WTC11 (cell line): Measurements from ENCODE around the gene SPACA9. TPM values are rescaled to one million over a fixed set of nuclear protein-coding genes. Genes with fewer than 3 reads are reported as not detected.

Experiments
- ATAC-seq: fragments of 200-7000 bp; cut with Tn5 transposase; 2 replicates; pipeline ENCODE4 v1.10.0; 2021; ENCODE audit warnings: mild to moderate bottlenecking, moderate library complexity
- CTCF ChIA-PET: fragments of 300-600 bp; sonication (Branson Sonifier 250); formaldehyde crosslinking; loops from one replicate; lab custom pipeline; 2021; ENCODE audit warnings: antibody characterized with exemption; lab: Charles Lee
- POLR2A ChIA-PET: fragments of 350-600 bp; sonication (Branson Sonifier 250); formaldehyde crosslinking; loops from one replicate; lab custom pipeline; 2021; ENCODE audit warnings: antibody characterized with exemption; lab: Charles Lee
- DNase-seq: peaks from one replicate; pipeline ENCODE4 v3.0.0; 2021; ENCODE audit warnings: low spot score
- H3K27ac Mint-ChIP-seq: 2 replicates; pipeline ENCODE4 v1.8.0; 2021; ENCODE audit warnings: mixed read lengths
- H3K27me3 Mint-ChIP-seq: 2 replicates; pipeline ENCODE4 v1.8.0; 2021; ENCODE audit warnings: low read depth, mild to moderate bottlenecking, moderate library complexity, mixed read lengths
- H3K36me3 Mint-ChIP-seq: 2 replicates; pipeline ENCODE4 v1.8.0; 2021; ENCODE audit warnings: mixed read lengths
- H3K4me1 Mint-ChIP-seq: 2 replicates; pipeline ENCODE4 v1.8.0; 2022; ENCODE audit warnings: mixed read lengths
- H3K4me3 Mint-ChIP-seq: 2 replicates; pipeline ENCODE4 v1.8.0; 2021; ENCODE audit warnings: mild to moderate bottlenecking, moderate library complexity, mixed read lengths
- H3K9me3 Mint-ChIP-seq: 2 replicates; pipeline ENCODE4 v1.8.0; 2021; ENCODE audit warnings: mixed read lengths
- CREB1 ChIP-seq: sonication (generic); formaldehyde crosslinking; IDR thresholded peaks from 2 replicates; pipeline ENCODE4 v1.8.0; 2023; ENCODE audit warnings: mild to moderate bottlenecking, missing genetic modification reagents
- ETV6 ChIP-seq: sonication (generic); formaldehyde crosslinking; IDR thresholded peaks from 2 replicates; pipeline ENCODE4 v1.8.1; 2022; ENCODE audit warnings: mild to moderate bottlenecking, missing genetic modification reagents
- FOXJ3 ChIP-seq: sonication (generic); formaldehyde crosslinking; IDR thresholded peaks from 2 replicates; pipeline ENCODE4 v1.9.0; 2021; ENCODE audit warnings: missing genetic modification reagents, mild to moderate bottlenecking, borderline replicate concordance
- FOXK1 ChIP-seq: sonication (generic); formaldehyde crosslinking; IDR thresholded peaks from 2 replicates; pipeline ENCODE4 v1.8.0; 2022; ENCODE audit warnings: mild to moderate bottlenecking, moderate library complexity, missing genetic modification reagents
- JAZF1 ChIP-seq: fragments of 250-450 bp; sonication (Bioruptor Pico); IDR thresholded peaks from 2 replicates; pipeline ENCODE4 v1.9.0; 2021; ENCODE audit warnings: moderate library complexity, mild to moderate bottlenecking, inconsistent platforms
- JUN ChIP-seq: sonication (generic); formaldehyde crosslinking; IDR thresholded peaks from 2 replicates; pipeline ENCODE4 v1.8.0; 2023; ENCODE audit warnings: mild to moderate bottlenecking, missing genetic modification reagents
- NFATC4 ChIP-seq: fragments of 250-450 bp; sonication (Bioruptor Pico); IDR thresholded peaks from 2 replicates; pipeline ENCODE4 v1.9.0; 2021; ENCODE audit warnings: mild to moderate bottlenecking
- NFE2L1 ChIP-seq: sonication (generic); formaldehyde crosslinking; IDR thresholded peaks from 2 replicates; pipeline ENCODE4 v1.8.1; 2023; ENCODE audit warnings: missing genetic modification reagents
- RELA ChIP-seq: sonication (generic); formaldehyde crosslinking; IDR thresholded peaks from 2 replicates; pipeline ENCODE4 v1.8.1; 2022; ENCODE audit warnings: missing genetic modification reagents, mild to moderate bottlenecking, borderline replicate concordance
- TEAD1 ChIP-seq: sonication (generic); formaldehyde crosslinking; IDR thresholded peaks from 2 replicates; pipeline ENCODE4 v1.8.0; 2022; ENCODE audit warnings: mild to moderate bottlenecking, missing genetic modification reagents
- ZBTB21 ChIP-seq: sonication (generic); formaldehyde crosslinking; IDR thresholded peaks from 2 replicates; pipeline ENCODE4 v1.8.1; 2023; ENCODE audit warnings: mild to moderate bottlenecking, missing genetic modification reagents, borderline replicate concordance
- ZNF232 ChIP-seq: sonication (generic); formaldehyde crosslinking; IDR thresholded peaks from 2 replicates; pipeline ENCODE4 v1.8.0; 2022; ENCODE audit warnings: mild to moderate bottlenecking, missing genetic modification reagents
- ZNF317 ChIP-seq: sonication (generic); formaldehyde crosslinking; IDR thresholded peaks from 2 replicates; pipeline ENCODE4 v1.8.1; 2023; ENCODE audit warnings: low read depth, mild to moderate bottlenecking, moderate library complexity, missing genetic modification reagents, borderline replicate concordance
- ZNF396 ChIP-seq: fragments of 250-450 bp; sonication (Bioruptor Pico); IDR thresholded peaks from 2 replicates; pipeline ENCODE4 v1.8.0; 2021; ENCODE audit warnings: mild to moderate bottlenecking, moderate library complexity, borderline replicate concordance
- total RNA-seq: library from RNA; stranded (reverse); gene quantifications from 3 replicates; pipeline ENCODE4 v1.2.3, GENCODE V29; 2021
- TF ChIP-seq, protein P1 (sequence below): fragments of 250-450 bp; sonication (Bioruptor Pico); conservative IDR thresholded peaks from 2 replicates; pipeline ENCODE4 v1.9.0; 2021; ENCODE audit warnings: mild to moderate bottlenecking
- TF ChIP-seq, protein P2 (sequence below): sonication (generic); formaldehyde crosslinking; IDR thresholded peaks from 2 replicates; pipeline ENCODE4 v1.8.1; 2023; ENCODE audit warnings: mild to moderate bottlenecking, missing genetic modification reagents, borderline replicate concordance
- TF ChIP-seq, protein P3 (sequence below): fragments of 250-450 bp; sonication (Bioruptor Pico); IDR thresholded peaks from 2 replicates; pipeline ENCODE4 v1.9.0; 2021; ENCODE audit warnings: mild to moderate bottlenecking, borderline replicate concordance
- TF ChIP-seq, protein P4 (sequence below): sonication (generic); formaldehyde crosslinking; IDR thresholded peaks from 2 replicates; pipeline ENCODE4 v1.8.0; 2022; ENCODE audit warnings: mild to moderate bottlenecking, missing genetic modification reagents
- TF ChIP-seq, protein P5 (sequence below): sonication (generic); formaldehyde crosslinking; IDR thresholded peaks from 2 replicates; pipeline ENCODE4 v1.8.1; 2022; ENCODE audit warnings: missing genetic modification reagents, borderline replicate concordance
- TF ChIP-seq, protein P6 (sequence below): sonication (generic); formaldehyde crosslinking; IDR thresholded peaks from 2 replicates; pipeline ENCODE4 v1.8.1; 2022; ENCODE audit warnings: mild to moderate bottlenecking, moderate library complexity, missing genetic modification reagents

The SPACA9 gene
- total RNA-seq, 1 experiment from 2014 or later = 0.48 TPM

DNA sequence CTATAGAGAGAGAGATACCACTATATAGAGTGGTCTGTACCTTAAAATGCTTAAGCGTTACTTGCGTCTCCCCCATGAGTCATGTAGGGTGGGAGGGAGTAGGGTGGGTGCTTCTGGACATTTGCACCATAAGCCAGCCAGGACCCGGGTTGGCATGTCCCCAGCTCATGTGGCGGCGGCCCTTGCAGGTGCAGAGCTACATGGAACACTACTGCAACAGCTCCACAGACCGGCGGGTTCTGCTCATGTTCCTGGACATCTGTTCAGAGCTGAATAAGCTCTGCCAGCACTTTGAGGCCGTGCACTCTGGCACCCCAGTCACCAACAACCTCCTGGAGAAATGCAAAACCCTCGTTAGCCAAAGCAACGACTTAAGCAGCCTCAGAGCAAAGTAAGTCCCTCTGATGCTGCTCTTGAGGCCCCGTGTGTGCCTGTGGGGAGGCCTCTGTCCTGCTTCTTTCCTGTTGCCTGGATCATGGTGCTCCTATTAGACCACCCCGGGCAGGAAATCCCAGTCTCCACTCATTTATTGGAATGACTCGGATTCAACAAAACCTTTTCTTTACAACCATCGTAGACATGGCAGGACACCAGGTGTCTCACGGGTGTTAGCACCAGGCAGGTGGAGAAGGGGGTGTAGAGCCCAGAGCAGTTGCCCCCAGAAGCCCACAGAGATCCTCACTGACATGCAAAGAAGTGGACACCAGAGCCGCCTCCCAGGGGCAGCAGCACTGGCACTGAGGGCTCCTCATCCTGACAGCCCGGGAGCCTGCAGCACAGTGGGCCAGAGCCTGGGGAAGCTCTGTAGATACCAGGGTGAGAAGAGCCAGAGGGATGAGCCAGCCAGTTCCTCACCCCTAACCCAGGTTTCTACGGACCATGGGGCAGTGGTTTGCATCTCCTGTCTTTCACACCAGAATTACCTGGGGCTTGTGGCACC, 8.8 kb downstream of the SPACA9 start (continued):
- TF ChIP-seq, protein P1, sequence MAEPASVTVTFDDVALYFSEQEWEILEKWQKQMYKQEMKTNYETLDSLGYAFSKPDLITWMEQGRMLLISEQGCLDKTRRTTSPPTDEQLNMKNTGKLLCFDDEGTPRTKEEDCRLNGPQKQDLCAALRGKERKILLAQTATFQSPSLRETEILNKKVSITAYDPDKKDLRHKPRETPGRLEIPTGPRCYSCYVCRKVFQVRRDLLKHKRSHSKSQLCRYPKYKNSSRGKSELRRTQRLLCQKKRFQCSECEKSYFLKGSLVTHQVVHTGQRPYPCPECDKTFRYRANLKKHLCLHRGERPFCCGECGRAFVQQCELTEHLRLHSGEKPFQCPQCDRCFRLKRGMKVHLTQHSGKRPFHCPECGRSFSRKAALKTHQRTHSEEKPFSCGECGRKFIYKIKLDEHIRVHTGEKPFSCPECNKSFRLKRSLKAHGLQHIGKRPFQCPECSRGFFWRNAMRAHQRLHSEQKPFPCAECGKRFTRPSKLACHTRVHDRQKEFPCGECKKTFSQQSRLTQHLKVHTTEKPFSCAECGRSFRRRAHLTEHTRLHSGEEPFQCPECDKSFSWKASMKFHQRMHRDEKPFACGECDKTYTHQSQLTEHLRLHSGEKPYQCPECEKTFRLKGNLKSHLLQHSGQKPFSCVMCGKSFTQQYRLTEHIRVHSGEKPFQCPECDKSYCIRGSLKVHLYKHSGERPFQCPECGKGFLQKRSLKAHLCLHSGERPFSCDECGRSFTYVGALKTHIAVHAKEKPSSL (CRISPR knock-in tag) = no peak
- no peak for TF ChIP-seq CREB1 (CRISPR knock-in tag)
- TF ChIP-seq NFE2L1 = no peak
- TF ChIP-seq FOXK1 (CRISPR knock-in tag) = no peak

DNA sequence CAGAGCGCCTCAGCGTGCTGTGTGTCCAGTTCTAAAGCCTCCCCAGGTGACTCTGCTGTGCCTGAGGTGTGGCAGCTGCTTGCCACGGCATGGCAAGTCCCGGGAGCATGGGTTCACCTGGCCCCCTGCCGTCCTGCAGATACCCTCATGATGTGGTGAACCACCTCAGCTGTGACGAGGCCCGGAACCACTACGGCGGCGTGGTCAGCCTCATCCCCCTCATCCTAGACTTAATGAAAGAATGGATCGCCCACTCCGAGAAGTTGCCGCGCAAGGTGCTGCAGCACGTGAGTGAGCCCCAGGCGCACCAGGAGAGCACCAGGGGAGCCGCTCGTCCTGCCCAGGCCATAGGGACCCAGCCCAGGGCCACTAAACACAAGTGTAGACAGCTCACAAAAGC, 9.5 kb downstream of the SPACA9 start:
- Mint-ChIP-seq H3K4me3 (no peak overlapping the region), H3K27me3 (no peaks in the 10 kb centered on the region), H3K36me3 (no peaks in the 10 kb centered on the region), H3K4me1 (no peaks in the 10 kb centered on the region; the same call in 1 of the 2 replicates), H3K27ac (no peak overlapping the region), H3K9me3 (no peaks in the 10 kb centered on the region)
- no peak for DNase-seq
- POLR2A ChIA-PET = no interaction called here
- CTCF ChIA-PET = no interaction called here
- no peak for ATAC-seq
- TF ChIP-seq, protein P2, sequence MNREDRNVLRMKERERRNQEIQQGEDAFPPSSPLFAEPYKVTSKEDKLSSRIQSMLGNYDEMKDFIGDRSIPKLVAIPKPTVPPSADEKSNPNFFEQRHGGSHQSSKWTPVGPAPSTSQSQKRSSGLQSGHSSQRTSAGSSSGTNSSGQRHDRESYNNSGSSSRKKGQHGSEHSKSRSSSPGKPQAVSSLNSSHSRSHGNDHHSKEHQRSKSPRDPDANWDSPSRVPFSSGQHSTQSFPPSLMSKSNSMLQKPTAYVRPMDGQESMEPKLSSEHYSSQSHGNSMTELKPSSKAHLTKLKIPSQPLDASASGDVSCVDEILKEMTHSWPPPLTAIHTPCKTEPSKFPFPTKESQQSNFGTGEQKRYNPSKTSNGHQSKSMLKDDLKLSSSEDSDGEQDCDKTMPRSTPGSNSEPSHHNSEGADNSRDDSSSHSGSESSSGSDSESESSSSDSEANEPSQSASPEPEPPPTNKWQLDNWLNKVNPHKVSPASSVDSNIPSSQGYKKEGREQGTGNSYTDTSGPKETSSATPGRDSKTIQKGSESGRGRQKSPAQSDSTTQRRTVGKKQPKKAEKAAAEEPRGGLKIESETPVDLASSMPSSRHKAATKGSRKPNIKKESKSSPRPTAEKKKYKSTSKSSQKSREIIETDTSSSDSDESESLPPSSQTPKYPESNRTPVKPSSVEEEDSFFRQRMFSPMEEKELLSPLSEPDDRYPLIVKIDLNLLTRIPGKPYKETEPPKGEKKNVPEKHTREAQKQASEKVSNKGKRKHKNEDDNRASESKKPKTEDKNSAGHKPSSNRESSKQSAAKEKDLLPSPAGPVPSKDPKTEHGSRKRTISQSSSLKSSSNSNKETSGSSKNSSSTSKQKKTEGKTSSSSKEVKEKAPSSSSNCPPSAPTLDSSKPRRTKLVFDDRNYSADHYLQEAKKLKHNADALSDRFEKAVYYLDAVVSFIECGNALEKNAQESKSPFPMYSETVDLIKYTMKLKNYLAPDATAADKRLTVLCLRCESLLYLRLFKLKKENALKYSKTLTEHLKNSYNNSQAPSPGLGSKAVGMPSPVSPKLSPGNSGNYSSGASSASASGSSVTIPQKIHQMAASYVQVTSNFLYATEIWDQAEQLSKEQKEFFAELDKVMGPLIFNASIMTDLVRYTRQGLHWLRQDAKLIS (CRISPR knock-in tag) = no peak
- TF ChIP-seq ETV6 (CRISPR knock-in tag) (no peak), NFATC4 (CRISPR knock-in tag) (no peak), RELA (CRISPR knock-in tag) (no peak), ZNF317 (no peak), JAZF1 (no peak), TEAD1 (CRISPR knock-in tag) (no peak), ZNF396 (CRISPR knock-in tag) (no peak), FOXJ3 (CRISPR knock-in tag) (no peak), ZBTB21 (CRISPR knock-in tag) (no peak), ZNF232 (CRISPR knock-in tag) (no peak), JUN (CRISPR knock-in tag) (no peak)
- TF ChIP-seq, protein P3, sequence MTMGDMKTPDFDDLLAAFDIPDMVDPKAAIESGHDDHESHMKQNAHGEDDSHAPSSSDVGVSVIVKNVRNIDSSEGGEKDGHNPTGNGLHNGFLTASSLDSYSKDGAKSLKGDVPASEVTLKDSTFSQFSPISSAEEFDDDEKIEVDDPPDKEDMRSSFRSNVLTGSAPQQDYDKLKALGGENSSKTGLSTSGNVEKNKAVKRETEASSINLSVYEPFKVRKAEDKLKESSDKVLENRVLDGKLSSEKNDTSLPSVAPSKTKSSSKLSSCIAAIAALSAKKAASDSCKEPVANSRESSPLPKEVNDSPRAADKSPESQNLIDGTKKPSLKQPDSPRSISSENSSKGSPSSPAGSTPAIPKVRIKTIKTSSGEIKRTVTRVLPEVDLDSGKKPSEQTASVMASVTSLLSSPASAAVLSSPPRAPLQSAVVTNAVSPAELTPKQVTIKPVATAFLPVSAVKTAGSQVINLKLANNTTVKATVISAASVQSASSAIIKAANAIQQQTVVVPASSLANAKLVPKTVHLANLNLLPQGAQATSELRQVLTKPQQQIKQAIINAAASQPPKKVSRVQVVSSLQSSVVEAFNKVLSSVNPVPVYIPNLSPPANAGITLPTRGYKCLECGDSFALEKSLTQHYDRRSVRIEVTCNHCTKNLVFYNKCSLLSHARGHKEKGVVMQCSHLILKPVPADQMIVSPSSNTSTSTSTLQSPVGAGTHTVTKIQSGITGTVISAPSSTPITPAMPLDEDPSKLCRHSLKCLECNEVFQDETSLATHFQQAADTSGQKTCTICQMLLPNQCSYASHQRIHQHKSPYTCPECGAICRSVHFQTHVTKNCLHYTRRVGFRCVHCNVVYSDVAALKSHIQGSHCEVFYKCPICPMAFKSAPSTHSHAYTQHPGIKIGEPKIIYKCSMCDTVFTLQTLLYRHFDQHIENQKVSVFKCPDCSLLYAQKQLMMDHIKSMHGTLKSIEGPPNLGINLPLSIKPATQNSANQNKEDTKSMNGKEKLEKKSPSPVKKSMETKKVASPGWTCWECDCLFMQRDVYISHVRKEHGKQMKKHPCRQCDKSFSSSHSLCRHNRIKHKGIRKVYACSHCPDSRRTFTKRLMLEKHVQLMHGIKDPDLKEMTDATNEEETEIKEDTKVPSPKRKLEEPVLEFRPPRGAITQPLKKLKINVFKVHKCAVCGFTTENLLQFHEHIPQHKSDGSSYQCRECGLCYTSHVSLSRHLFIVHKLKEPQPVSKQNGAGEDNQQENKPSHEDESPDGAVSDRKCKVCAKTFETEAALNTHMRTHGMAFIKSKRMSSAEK (CRISPR knock-in tag) = no peak
- TF ChIP-seq, protein P4, sequence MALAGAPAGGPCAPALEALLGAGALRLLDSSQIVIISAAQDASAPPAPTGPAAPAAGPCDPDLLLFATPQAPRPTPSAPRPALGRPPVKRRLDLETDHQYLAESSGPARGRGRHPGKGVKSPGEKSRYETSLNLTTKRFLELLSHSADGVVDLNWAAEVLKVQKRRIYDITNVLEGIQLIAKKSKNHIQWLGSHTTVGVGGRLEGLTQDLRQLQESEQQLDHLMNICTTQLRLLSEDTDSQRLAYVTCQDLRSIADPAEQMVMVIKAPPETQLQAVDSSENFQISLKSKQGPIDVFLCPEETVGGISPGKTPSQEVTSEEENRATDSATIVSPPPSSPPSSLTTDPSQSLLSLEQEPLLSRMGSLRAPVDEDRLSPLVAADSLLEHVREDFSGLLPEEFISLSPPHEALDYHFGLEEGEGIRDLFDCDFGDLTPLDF (CRISPR knock-in tag) = no peak
- TF ChIP-seq, protein P5, sequence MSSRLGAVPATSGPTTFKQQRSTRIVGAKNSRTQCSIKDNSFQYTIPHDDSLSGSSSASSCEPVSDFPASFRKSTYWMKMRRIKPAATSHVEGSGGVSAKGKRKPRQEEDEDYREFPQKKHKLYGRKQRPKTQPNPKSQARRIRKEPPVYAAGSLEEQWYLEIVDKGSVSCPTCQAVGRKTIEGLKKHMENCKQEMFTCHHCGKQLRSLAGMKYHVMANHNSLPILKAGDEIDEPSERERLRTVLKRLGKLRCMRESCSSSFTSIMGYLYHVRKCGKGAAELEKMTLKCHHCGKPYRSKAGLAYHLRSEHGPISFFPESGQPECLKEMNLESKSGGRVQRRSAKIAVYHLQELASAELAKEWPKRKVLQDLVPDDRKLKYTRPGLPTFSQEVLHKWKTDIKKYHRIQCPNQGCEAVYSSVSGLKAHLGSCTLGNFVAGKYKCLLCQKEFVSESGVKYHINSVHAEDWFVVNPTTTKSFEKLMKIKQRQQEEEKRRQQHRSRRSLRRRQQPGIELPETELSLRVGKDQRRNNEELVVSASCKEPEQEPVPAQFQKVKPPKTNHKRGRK = no peak
- TF ChIP-seq, protein P6, sequence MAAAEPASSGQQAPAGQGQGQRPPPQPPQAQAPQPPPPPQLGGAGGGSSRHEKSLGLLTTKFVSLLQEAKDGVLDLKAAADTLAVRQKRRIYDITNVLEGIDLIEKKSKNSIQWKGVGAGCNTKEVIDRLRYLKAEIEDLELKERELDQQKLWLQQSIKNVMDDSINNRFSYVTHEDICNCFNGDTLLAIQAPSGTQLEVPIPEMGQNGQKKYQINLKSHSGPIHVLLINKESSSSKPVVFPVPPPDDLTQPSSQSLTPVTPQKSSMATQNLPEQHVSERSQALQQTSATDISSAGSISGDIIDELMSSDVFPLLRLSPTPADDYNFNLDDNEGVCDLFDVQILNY (CRISPR knock-in tag) = no peak
